ENCODE measurements around the gene DSTYK. TPM values are rescaled to one million over a fixed set of nuclear protein-coding genes. Genes with fewer than 3 reads are reported as not detected.

The DSTYK gene
- total and polyA plus RNA-seq, 2 donors (not counting 3 experiments of a cell fraction or from before 2014, with no cell fraction given): 3.6 to 8.7 TPM

- H3K9me3 ChIP-seq (replicated peaks; ENCODE audit: control insufficient read depth, insufficient read depth, low read length): no peaks in the 10 kb centered on the region
- CTCF ChIA-PET: interaction anchor here (0.8 kb wide), 1 partner anchor 12 kb away, joined by 3 read pairs; no protein-coding TSS in a partner anchor
- TF ChIP-seq GATA2 (IDR thresholded peaks at IDR 0.05; ENCODE audit: insufficient read depth, insufficient read length, low read depth, low read length) (no peak), FOS (IDR thresholded peaks at IDR 0.05; ENCODE audit: borderline replicate concordance, insufficient read depth, low read length) (no peak), JUN (IDR thresholded peaks at IDR 0.05; ENCODE audit: borderline replicate concordance, insufficient read depth, insufficient read length, low read depth) (no peak), CTCF (IDR thresholded peaks at IDR 0.05; ENCODE audit: extremely low read depth in 1 of 2, insufficient read depth in 1 of 2, low read depth in 1 of 2, low read length in 2 of 2) (no peak), POLR2A (IDR thresholded peaks at IDR 0.05; ENCODE audit: low read depth, low read length) (no peak), EZH2 (IDR thresholded peaks at IDR 0.05; ENCODE audit: borderline replicate concordance, low read depth, low read length, severe bottlenecking) (no peak), MAX (IDR thresholded peaks at IDR 0.05; ENCODE audit: insufficient read depth, insufficient read length) (no peak), MYC (IDR thresholded peaks at IDR 0.05; ENCODE audit: low read depth, low read length) (no peak), POLR2AphosphoS5 (IDR thresholded peaks at IDR 0.05; ENCODE audit: insufficient read depth, low read depth, low read length) (no peak)
- POLR2A ChIA-PET: no interaction called here
- dilution Hi-C loops (cut with MboI; ENCODE audit: extremely low pct_ligation_motif_present, low sequenced_read_pairs): no loop called here
- DNase-seq (ENCODE audit: low read depth, low spot score) (no peak), FAIRE-seq (no peak)
- H3K36me3 ChIP-seq (ENCODE audit: control insufficient read depth in 2 of 2, extremely low read depth in 1 of 2, insufficient read depth in 2 of 2, low read length in 2 of 2): no peaks in the 10 kb centered on the region
- H3K27ac ChIP-seq (ENCODE audit: insufficient read depth, low read depth, low read length): no peak overlapping the region
- H2AFZ ChIP-seq (ENCODE audit: low read depth, low read length): no peak overlapping the region
- H3K9me1 ChIP-seq (replicated peaks; ENCODE audit: control insufficient read depth, extremely low read depth, insufficient read depth, low read length): no peaks in the 10 kb centered on the region
- no peaks in the 10 kb centered on the region for H3K27me3 ChIP-seq (ENCODE audit: control insufficient read depth in 2 of 2, insufficient read depth in 2 of 2, low read length in 2 of 2)
- H3K4me2 ChIP-seq (ENCODE audit: insufficient read depth, low read length): no peak overlapping the region
- no peaks in the 10 kb centered on the region for H4K20me1 ChIP-seq (replicated peaks; ENCODE audit: control insufficient read depth, extremely low read depth, insufficient read depth, low read length)
- BruUV-seq (replicated peaks): no TSS peak
- H3K9ac ChIP-seq (replicated peaks; ENCODE audit: extremely low read depth, insufficient read depth, low read length): no peak overlapping the region
- no peaks in the 10 kb centered on the region for H3K4me1 ChIP-seq (ENCODE audit: control insufficient read depth, extremely low read depth, insufficient read depth, low read length)
- H3K4me3 ChIP-seq (replicated peaks in 1 of 3; ENCODE audit: insufficient read depth in 1 of 3, low read depth in 1 of 3, low read length in 3 of 3): no peak overlapping the region
- intact Hi-C loops (cut with micrococcal nuclease): no loop called here
- no peaks in the 10 kb centered on the region for H3K79me2 ChIP-seq (ENCODE audit: control insufficient read depth, insufficient read depth, low read length)
These were observed 82.0 kb downstream of the DSTYK start for GRCh38 chr1:205129447-205130029.
